Right ventricle myocardium superior (tissue), 1 donor: ENCODE data around the gene KCNIP1. TPM values are rescaled to one million over a fixed set of nuclear protein-coding genes. Genes with fewer than 3 reads are reported as not detected.
A peak's percentile ranks its signal among the peaks of the same experiment; 100 is the strongest.
"Not testable (repeated sequence)": the region's sequence is repeated elsewhere in the genome, so short reads cannot be mapped to it uniquely, and the experiment has no call there.

ENCODE experiments used
- ATAC-seq: fragments of 200-7000 bp; cut with Tn5 transposase; one replicate; pipeline ENCODE4 v1.9.1; 2020; ENCODE audit warnings: mild to moderate bottlenecking; ENCODE audit not compliant: poor library complexity
- DNase-seq: peaks from one replicate; pipeline ENCODE4 v3.0.0-alpha.2; 2020
- intact Hi-C: fragments of 100-400 bp; cut with DNase I; formaldehyde crosslinking; loops from one replicate; pipeline ENCODE4 v1.11.2; 2022
- total RNA-seq: library from RNA; stranded (reverse); fragmentation: NEBNext Ultra II Directional; extraction: Animal tissue kit (Norgen Biotek cat#: 25700); gene quantifications from one replicate; pipeline ENCODE4 v1.2.1, GENCODE V29; 2021
- donor health status: DM: no; HTN: yes; CAD: no; lungs with severe emphysema.

KCNIP1 gene
- total RNA-seq, 1 donor from 2014 or later = not detected

- DNase-seq = peak; percentile 76
- peak; percentile 75 for ATAC-seq
- intact Hi-C loops = loop anchor here (2.0 kb wide), 1 partner anchor 45 kb away; no protein-coding TSS in a partner anchor
These were observed 241.8 kb downstream of the KCNIP1 start for GRCh38 chr5:170745481-170746071.

DNA sequence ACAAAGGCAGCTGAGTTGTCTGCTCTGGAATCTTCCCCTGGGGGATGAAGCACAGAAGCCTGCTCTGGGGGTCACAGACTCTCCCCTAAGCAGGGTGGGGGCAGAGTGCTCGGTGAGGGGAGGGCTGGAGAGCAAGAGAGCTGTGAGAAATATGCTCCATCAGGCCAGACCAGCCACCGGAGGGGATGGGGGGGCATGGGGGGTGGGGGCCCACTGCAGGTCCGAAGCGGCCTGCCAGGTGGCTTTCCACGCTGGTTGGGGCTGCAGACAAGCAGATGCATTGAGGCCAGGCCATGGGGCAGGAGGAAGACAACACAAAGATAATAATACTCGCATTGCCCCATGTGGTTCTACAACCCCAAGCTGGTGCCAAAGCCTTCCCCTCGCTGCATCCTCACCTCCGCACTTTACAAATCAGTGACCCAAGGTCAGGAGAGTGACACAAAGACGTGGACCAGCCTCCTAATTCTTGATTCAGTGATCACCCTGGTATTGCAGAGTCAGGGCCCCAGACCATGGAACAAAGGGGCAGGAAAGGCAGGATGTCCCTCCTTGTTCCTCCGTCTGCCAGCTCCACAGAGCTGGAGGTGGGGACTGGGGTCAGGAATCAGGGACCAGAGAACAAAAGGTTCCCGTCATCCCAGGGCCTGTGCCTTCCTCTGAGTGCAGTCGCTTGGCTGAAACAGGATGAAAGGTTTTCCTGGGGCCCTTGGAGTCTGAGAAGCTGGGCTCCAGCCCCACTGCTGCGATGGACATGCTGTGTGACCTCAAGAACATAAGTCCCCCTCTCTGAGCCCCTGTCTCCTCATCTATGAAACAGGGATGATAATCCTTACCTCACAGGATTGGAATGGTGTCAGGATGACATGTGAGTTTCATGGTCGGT, 242.5 kb downstream of the KCNIP1 start:
- intact Hi-C loops = no loop called here
- ATAC-seq = peak; percentile 26
- DNase-seq = peak; percentile 50

- intact Hi-C loops = no loop called here
- DNase-seq (no peak), ATAC-seq (no peak)
These were observed 243.1 kb downstream of the KCNIP1 start for GRCh38 chr5:170746961-170747340.

DNA sequence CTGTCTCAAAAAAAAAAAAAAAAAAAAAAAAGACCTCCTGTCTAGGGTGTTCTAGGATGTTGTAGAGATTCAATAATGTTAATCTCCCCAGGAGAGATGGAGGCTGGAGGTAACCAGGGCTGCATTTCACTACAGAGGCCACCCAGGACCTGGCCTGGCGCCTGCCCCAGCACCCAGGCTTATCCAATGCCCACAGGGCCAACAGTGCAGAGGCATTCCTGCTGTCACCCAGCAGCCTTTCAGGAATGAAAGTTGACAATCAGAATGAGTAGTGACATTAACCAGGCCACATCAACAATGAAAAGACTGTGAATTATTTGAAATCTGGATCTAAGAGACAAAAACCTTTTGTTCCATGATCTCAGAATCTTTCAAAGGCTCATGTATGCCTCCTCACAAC, 243.5 kb downstream of the KCNIP1 start:
- ATAC-seq = peak; percentile 75
- peak; percentile 82 for DNase-seq

GRCh38 chr5:170747851-170748250, 244.0 kb downstream of the KCNIP1 start:
- intact Hi-C loops = no loop called here
- peak; percentile 8 for ATAC-seq
- peak; percentile 46 for DNase-seq

More for the DNA sequence above, 243.5 kb downstream of the KCNIP1 start:
- intact Hi-C loops = no loop called here

DNA sequence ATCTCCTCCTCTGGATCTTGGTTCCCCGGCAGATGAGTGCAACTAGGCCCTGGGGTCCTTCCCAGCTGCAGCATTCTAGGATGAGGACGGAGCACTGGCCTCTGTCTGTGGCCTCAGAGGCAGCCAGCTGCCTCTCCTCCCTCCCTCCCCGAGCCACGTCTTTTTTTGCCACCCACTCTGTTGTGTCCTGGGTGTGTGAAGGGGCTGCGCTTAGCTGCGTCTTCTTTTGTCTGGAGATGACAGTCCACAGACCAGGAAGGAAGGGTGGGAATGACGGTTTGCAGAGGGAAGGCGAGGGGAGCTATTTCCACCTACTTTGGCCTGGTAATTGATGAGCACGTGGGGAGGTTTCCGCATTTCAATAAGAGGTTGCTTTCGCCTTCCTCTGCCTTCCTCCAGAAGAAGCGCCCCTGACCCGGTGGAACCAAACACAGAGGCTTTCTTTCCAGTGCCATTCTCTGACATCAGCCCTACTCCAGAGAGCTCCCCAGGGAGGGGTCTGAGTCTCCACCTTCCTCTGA, 245.2 kb downstream of the KCNIP1 start:
- intact Hi-C loops = no loop called here

GRCh38 chr5:170749911-170750431, 246.2 kb downstream of the KCNIP1 start:
- no peak for ATAC-seq
- no peak for DNase-seq
- intact Hi-C loops = no loop called here

More for the DNA sequence above, 245.2 kb downstream of the KCNIP1 start:
- no peak for DNase-seq
- ATAC-seq = no peak

GRCh38 chr5:170750791-170751190, 247.0 kb downstream of the KCNIP1 start:
- intact Hi-C loops = no loop called here
- no peak for DNase-seq
- ATAC-seq = no peak

DNA sequence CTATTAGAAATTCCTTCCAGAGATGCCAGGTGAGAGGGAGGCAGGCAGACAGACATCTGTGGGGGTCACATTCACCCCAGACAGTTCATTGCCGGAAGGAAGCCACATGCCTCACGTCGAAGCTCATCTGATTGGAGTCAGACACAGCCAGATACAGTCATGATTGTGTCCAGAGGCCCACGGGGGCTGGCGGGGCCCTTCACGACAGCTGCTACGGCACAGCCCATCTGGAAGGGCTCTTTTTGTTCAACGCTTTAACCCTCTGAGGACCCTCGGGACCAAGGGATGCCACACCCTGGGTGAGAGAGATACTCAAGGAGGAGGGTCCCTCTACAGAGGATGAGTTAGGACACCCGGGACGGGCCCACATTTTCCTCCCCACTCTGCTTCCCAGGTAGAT, 247.8 kb downstream of the KCNIP1 start:
- intact Hi-C loops = no loop called here
- DNase-seq = no peak
- no peak for ATAC-seq

DNA sequence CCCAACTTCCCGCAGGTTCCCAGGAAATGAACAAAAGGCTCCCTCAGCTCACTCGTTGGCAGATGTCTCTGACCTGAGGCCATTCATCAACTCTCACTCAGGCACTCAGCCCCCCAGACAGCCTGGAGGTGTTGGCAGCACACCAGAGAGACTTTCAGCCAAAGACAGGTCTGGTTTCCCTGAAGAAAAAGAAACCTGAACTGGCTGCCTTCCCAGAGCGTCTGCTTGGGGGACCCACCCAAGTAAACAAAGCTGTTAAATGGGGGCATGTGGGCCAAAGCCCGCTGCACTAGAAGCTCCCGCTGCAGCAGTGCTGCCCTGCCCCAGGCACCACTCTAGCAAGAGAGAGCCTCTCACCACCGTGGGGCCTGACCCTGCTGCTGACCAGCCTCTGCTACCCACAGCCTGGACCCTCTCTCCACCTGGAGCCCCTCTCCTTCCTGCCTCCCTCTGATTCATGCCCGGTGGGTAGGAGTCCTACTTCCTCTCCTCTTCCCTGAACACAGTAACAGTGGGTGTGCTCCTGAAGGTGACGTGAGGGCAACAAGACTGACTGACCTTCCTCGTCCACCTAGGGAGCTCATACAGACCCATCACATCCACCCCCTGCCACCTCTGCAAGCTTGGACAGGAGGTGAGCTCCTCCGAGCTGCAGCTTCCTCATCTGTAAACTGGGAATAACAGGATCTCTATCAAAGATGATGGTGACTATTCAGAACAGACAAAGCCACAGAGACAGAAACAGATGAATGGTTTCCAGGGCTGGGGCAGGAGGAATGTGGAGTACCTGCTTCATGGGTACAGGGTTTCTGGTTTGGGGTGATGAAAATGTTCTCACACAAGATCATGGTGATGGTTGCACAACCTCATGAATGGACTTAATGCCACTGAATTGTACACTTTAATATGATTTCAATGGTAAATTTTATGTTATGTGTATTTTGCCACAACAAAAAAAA, 248.7 kb downstream of the KCNIP1 start:
- DNase-seq (peak; percentile 45), ATAC-seq (no peak)
- intact Hi-C loops = no loop called here

- DNase-seq (no peak), ATAC-seq (no peak)
- intact Hi-C loops = no loop called here
These were observed 249.5 kb downstream of the KCNIP1 start for GRCh38 chr5:170753311-170753710.

- intact Hi-C loops, ATAC-seq: not testable (repeated sequence)
These were observed 250.7 kb downstream of the KCNIP1 start for GRCh38 chr5:170754508-170754907.

GRCh38 chr5:170755679-170756456, 252.0 kb downstream of the KCNIP1 start:
- ATAC-seq (peak; percentile 93), DNase-seq (peak; percentile 80)
- intact Hi-C loops = no loop called here

More at GRCh38 chr5:170754508-170754907, 250.7 kb downstream of the KCNIP1 start:
- DNase-seq = not testable (repeated sequence)

DNA sequence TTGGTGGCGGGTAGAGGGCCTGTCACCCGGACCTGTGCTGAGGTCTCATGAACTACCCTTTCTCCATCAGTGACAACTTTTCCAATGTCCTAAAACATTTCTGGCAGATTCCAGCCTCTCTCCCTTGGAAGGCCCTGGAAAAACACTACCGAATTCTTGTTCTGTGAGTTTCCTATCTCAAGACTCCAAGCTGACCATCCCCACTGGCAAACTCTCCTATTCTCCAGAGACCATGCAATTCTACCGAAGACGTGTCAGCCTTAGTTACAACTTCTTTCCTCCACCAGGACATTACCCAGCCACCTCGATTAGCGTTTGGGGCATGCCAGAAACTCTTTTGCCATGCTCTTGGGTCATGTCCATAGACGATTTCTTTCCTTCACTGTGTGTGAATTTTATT, 252.9 kb downstream of the KCNIP1 start:
- ATAC-seq = no peak
- intact Hi-C loops = no loop called here
- no peak for DNase-seq

- DNase-seq = no peak
- intact Hi-C loops = no loop called here
- ATAC-seq = peak; percentile 81
These were observed 253.4 kb downstream of the KCNIP1 start for GRCh38 chr5:170757182-170757601.

DNA sequence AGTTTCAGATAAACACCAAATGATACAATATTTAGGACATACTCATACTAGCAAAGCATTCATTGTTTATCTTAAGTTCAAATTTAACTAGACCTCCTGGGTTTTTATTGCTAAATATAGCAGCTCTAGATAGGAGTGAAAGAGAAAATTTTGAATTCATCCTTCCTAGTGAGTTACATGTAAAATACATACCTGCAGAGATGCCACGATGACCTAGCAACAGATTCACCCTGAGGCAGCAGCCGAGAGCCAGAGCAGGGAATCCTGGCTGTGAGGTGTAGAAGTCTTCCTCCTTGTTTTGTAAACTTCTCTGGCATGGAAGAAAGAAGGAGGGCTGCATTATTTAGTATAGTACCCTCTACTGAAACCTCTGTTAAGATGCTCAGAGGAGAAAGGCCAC, 253.8 kb downstream of the KCNIP1 start:
- ATAC-seq (no peak), DNase-seq (no peak)
- intact Hi-C loops = no loop called here

DNA sequence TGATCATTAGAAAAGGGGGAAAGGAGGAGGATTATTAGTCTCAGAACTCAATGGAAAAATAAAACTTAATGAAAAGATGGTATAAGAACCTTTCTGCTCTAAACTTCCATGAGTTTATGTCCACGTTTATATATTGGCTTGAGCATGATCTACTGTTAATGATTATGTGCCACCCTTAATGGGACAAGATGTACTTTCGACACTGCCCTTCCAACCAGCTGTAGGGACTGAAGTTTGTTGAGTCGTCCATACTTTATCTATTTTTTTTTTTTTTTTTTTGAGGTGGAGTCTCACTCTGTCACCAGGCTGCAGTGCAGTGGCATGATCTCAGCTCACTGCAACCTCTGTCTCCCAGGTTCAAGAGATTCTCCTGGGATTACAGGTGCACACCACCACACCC, 254.7 kb downstream of the KCNIP1 start:
- intact Hi-C loops = no loop called here
- DNase-seq (no peak), ATAC-seq (no peak)

GRCh38 chr5:170760113-170760512, 256.3 kb downstream of the KCNIP1 start:
- DNase-seq (no peak), ATAC-seq (no peak)
- intact Hi-C loops = no loop called here
